Renal cortical epithelial cell (primary cell): ENCODE measurements around the gene PKD2. TPM values are rescaled to one million over a fixed set of nuclear protein-coding genes. Genes with fewer than 3 reads are reported as not detected.
"Not testable (repeated sequence)": the region's sequence is repeated elsewhere in the genome, so short reads cannot be mapped to it uniquely, and the experiment has no call there.

Experiments used
- DNase-seq: peaks from one replicate; pipeline ENCODE4 v3.0.0-alpha.2; 2011; ENCODE audit warnings: low read depth
- total RNA-seq: library from RNA; depleted of rRNA; stranded (reverse); fragments of >200 nt; gene quantifications from 2 replicates; pipeline ENCODE4 v1.2.3, GENCODE V29; 2014

Gene PKD2
- total RNA-seq, 1 donor from 2014 or later: 189 TPM

GRCh38 chr4:88064410-88064809 is 57.0 kb downstream of the PKD2 start:
- DNase-seq: no peak

GRCh38 chr4:88070031-88070430 is 62.6 kb downstream of the PKD2 start:
- no peak for DNase-seq

GRCh38 chr4:88075336-88075735 is 67.9 kb downstream of the PKD2 start:
- DNase-seq: no peak

- no peak for DNase-seq
These were observed 70.6 kb downstream of the PKD2 start for GRCh38 chr4:88077911-88078524.

- no peak for DNase-seq
These were observed 71.1 kb downstream of the PKD2 start for GRCh38 chr4:88078579-88078978.

GRCh38 chr4:88080626-88081025 is 73.2 kb downstream of the PKD2 start:
- DNase-seq: no peak

- no peak for DNase-seq
These were observed 79.6 kb downstream of the PKD2 start for GRCh38 chr4:88087004-88087403.

- no peak for DNase-seq
These were observed 83.5 kb downstream of the PKD2 start for GRCh38 chr4:88090898-88091297.

- no peak for DNase-seq
These were observed 83.9 kb downstream of the PKD2 start for GRCh38 chr4:88091378-88091777.

GRCh38 chr4:88093874-88094273 is 86.4 kb downstream of the PKD2 start:
- no peak for DNase-seq

GRCh38 chr4:88097301-88097700 is 89.9 kb downstream of the PKD2 start:
- DNase-seq: no peak

- DNase-seq: no peak
These were observed 90.3 kb downstream of the PKD2 start for GRCh38 chr4:88097781-88098180.

GRCh38 chr4:88098993-88099752 is 91.7 kb downstream of the PKD2 start:
- no peak for DNase-seq

- DNase-seq: no peak
These were observed 93.7 kb downstream of the PKD2 start for GRCh38 chr4:88101165-88101564.

- DNase-seq: no peak
These were observed 94.6 kb downstream of the PKD2 start for GRCh38 chr4:88102026-88102425.

- DNase-seq: peak; percentile 90
These were observed 97.6 kb downstream of the PKD2 start for GRCh38 chr4:88104902-88105610.

GRCh38 chr4:88106205-88106604 is 98.8 kb downstream of the PKD2 start:
- DNase-seq: peak; percentile 22

GRCh38 chr4:88107406-88108107 is 100.1 kb downstream of the PKD2 start:
- DNase-seq: peak; percentile 85

- not testable (repeated sequence) for DNase-seq
These were observed 100.7 kb downstream of the PKD2 start for GRCh38 chr4:88108108-88108465.

- no peak for DNase-seq
These were observed 101.3 kb downstream of the PKD2 start for GRCh38 chr4:88108747-88109122.

GRCh38 chr4:88109123-88109881 is 101.9 kb downstream of the PKD2 start:
- no peak for DNase-seq

GRCh38 chr4:88110826-88111225 is 103.4 kb downstream of the PKD2 start:
- DNase-seq: peak; percentile 38
